Eye (tissue), 1 donor: ENCODE results near the gene TDRD9.

Source experiments
- DNase-seq: peaks from one replicate; pipeline ENCODE4 v3.0.0-alpha.2; 2015

The TDRD9 gene

DNA sequence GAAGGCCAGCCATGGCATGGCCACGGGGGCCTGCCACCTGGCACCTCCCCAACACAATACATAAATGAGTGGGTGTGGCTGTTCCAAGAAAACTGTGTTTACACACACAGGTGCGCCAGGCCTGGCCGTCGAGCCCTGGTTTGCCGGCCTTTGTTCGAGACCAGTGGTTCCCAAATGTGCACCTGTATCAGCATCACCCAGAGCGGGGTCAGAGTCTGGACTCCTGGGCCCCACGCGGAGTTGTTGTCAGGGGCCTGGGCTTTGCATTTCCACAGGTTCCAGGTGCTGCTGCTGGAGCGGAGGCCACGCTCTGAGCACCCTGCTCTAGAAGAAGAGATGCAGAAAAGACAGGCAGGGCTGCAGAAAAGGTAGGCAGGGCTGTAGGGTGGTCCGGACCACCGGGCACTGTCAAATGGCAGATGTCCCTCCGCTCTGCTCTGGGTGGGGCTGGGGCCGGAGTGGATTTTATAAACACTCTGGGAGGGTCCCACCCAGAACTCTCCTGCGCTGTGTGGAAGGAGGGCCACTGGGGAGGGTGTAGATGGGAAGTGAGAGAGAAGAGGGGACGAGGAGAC lies 153.1 kb downstream of the TDRD9 start:
- DNase-seq, result no peak

DNA sequence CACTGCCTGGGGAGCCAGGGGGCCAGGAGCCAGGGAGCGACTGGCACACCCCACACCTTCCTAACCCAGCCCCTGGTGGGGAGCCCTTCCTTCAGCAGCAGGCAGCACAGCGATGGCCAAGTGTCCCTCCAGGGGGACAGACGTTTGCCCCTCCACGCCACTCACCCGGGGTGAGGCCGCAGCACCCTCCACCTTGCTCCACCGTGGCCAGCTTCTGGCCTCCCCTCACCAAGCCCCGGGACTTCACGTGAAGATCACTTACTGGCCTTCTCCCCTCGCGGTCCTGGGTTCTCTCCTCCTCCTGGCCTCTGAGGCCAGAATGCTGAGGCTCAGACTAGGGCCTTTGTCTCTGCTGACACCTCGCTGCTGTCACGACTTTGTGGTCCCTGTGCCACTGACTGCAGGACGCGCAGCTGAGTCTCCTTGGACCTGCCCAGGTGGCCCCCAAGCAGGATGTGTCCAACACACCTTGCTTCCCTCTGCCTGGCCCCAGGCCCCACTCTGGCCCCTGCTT lies 153.8 kb downstream of the TDRD9 start:
- DNase-seq, result no peak

DNA sequence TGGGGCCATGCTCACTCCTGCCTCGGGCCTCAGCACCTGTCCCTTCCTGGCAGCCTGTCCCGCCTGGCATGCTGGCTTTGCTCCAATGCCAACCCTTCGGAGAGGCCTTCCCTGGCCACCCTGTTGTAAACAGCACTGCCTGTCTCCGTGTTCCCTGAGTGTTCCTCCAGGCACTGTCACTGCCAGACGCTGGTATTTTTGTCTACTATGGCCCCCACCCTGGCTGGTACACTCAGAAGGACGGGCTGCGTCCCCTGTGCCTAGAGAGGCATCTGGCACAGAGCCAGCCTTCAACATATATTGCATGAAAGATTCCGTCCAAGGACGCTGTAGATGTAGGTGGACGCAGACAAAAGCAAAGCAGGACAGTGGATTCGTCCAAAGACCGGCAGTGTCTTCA lies 154.6 kb downstream of the TDRD9 start:
- DNase-seq, result no peak

DNA sequence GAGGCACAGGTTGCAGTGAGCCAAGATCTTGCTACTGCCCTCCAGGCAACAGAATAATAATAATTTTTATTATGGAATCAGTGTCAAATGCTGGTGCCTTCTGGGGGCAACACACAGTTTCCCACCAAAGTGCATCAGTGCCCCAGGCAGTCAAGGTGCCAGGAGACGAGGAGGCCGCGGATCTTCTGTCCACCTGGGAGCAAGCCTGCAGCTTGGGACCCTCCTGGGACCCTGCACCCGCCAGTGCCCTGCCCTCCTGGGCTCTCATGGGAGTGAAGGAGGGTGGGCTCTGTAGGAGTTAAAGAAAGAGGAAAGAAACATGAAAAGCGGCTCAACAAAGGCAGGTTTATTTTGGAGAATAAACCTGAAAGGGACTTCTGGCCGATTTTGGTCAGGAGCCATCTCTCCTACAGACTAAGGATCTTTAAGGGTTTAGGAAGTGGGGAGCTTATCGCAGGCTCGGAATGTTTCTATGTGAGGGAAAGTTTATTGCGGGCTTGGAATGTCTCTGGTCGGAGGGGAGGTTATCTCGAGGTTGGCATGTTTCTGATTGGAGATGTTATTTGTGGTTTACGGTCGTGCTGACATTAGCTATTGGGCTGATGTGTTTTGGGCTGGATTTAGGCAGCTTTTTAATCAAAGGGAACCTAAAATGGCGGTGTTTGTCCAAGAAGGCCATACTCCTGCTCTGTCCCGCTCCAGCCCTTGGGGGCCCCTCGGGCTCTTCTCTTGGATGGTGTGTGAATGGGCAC lies 156.2 kb downstream of the TDRD9 start:
- peak; percentile 15 for DNase-seq

DNA sequence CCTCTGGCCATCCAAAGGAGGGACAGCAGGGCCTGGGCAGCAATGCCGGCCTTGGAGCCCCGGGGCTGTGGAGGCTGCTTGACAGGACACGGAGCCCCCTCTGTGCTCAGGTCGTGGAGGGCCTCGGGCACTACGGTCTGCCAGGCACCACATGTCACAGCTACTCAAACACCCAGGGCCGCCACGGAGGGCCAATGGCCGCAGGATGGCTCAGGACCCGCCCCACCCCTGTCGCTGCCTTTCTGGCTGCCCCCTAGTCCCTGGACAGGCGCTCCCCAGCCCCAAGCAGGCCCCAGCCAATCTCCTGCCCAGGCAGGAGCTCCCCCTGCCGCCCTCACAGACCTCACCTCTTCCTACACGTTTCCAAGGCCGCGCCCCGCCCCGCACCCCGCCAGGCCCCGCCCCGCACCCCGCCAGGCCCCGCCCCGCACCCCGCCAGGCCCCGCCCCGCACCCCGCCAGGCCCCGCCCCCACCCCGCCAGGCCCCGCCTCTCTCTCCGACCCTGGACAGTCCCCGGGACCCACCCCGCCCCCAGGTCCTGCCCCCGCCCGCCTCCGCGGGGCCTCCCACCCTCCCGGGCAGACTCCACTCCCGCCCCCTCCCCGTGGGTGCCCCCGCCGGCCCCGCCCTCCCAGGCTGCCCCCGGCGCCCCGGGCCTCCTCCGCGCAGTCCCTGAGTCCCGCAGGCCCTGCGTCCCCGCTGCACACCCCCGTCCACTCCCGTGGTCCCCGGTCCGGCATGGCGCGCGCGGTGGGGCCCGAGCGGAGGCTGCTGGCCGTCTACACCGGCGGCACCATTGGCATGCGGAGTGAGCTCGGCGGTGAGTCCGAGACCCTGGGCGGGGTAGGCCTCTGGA lies 157.0 kb downstream of the TDRD9 start, which contains the start of gene ASPG:
Gene ASPG (plus strand): TSS at position 669 of the 857 bp plus-strand sequence. CDS start 71 bp downstream, at position 740.
- peak; percentile 25 for DNase-seq

DNA sequence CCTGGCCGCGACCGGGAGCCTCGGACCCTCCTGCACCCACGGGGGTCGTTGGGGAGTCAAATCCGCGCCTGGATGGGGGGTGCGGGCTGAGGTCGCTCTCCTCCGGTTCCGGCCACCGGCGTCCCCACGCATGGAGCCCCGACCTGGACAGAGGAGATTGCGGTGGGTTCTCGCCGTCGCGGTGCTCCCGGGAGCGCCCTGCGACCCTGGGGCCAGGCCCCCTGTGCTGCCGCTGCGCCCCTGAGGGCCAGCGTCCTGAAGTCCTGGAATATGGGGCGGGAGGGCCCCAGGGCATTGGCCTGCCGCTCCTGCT lies 157.6 kb downstream of the TDRD9 start:
- DNase-seq, result no peak

DNA sequence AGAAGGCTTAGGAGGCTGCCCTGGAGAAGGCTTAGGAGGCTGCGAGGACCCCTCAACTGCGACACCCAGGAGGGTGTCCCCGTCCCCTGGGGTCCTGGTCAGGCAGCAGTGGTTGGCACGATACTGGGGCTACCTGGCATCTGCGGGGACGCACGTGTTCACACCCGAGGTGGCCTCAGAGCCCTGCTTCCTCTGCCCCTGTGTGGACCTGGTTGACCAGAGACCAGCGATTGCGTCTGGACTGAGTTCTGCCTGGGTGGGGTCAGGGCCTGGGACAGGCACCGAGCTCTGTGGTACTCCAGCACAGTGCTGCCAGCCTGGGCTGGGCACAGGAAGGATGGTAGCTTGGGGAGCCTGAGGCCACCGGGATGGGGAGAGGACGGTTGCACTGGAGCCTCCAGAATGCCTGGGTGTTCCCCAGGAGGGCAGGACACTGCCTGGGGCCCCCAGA lies 158.0 kb downstream of the TDRD9 start:
- no peak for DNase-seq

DNA sequence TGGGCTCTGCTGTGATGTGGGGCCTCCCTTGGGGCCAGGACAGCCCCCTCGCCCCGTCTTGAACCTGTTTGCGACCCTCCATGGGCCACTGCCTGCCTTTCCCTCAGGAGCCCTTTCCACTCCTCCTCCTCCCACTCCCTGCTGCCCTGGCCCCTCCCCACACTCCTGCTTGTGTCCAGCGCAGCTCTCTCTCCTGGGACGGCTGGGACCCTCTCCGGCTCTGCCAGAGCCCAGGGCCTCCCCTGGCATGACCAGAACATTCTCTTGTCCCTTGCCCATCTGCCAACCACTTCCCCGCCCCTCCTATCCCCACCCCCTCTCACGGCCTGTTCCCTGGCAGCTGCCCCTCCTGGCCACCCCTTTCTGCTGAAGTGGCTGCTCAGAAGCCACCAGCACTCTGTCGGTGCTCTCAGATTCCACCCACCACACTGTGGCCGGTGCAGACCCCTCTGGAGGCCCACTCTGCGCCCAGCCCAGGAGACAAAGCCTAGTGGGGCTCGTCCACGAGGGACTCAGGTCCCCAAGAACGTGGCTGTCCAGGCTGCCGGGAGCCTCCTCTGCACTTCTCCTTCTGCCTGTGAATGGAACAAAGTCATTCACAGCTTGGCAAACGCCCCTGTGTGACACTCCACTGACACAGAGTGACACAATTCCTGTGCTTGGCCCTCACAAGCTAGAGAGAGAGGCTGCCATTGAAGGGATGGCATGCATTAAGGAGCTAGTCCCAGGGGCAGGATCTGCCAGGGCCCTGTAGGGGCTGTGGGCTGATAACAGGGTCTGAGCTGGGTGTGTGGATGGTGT lies 158.6 kb downstream of the TDRD9 start:
- DNase-seq, result no peak

DNA sequence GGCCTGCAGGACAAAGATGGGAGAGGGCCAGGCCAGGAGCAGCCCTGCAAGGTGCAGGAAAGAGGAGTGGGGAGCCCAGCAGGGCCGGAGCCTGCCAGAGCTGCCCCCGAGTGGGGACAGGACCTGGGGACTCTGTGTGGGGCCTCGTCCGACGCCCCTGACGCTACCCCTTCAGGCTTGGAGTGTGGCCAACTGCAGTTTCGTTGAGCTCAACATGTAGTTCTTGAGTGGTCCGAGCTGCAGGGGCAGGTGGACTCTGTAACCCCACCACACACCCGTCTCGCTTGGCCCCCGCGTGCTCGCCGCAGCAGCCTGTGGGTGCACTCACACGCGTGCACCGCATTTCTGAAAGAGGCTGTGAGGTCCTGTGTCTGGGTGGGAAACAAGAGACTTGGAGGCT lies 159.2 kb downstream of the TDRD9 start:
- DNase-seq, result no peak

DNA sequence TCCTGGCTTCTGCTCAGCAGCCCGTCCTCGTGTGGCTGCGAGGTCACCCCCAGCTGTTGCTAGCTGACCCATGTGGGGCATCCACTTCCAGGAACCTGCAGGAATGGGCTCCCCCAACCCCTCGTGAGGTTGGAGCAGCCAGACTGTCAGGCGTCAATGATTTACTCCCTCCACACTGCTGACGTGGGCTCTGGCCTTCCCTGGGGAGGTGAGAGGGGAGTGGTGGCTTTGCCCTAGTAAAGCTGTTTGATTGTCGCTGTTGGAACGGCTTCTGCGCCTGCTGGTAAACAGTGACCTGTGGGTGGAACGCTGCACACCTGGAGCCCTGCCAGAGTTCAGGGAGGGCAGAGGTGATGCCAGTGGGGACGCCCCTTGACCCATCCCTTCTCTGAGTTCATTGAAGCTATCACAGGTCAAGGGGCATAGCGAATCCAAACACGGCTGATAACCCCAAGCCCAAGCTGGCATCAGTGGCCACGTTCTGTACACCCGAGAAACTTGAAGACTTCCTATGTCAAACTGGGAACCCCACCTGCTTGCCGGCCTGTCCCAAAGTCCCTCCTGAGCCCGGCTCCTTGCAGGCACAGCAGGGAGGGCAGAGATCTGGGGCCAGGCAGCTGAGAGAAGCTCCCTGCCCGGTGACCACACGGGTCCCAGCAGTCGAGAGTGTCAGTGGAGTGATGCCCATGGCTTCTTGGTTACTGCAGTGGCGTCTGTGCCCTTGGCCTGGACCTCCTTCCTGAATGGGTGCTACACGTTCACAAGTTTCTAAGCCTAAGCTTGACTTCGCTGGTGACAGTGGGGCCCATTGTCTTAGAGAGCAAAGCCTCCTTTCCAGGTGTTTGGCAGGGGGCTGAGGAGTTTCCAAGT lies 160.0 kb downstream of the TDRD9 start:
- DNase-seq, result peak; percentile 32

DNA sequence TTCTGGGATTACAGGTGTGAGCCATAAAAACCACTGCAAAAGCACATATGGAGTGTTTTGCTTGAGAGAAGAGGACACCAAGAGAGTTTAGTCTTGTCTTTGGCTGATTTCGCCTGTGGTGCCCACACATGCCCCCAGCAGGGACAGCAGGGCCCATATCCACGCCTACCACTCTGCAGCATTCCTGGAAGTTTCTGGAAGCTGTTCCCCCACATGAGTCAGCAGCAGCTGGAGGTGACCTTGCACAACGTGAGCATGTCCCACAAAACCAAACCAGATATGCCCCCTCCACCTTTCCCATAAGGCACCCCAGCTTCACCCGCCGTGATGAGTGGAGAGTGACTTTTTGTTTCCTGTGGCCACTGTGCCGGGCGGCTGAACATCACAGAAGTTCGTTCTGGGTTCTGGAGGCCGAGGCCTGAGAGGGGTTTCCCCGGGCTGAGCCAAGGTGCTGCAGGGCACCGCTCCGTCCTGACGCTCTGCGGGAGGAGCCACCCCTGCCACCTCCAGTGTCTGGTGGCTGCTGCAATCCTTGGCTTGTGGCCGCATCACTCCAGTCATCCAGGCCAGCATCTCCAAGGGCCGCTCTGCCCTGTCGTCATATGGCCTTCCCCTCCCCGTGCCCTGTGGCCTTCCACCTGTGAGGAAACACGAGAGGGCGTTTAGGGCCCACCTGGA lies 162.0 kb downstream of the TDRD9 start:
- DNase-seq, result no peak

DNA sequence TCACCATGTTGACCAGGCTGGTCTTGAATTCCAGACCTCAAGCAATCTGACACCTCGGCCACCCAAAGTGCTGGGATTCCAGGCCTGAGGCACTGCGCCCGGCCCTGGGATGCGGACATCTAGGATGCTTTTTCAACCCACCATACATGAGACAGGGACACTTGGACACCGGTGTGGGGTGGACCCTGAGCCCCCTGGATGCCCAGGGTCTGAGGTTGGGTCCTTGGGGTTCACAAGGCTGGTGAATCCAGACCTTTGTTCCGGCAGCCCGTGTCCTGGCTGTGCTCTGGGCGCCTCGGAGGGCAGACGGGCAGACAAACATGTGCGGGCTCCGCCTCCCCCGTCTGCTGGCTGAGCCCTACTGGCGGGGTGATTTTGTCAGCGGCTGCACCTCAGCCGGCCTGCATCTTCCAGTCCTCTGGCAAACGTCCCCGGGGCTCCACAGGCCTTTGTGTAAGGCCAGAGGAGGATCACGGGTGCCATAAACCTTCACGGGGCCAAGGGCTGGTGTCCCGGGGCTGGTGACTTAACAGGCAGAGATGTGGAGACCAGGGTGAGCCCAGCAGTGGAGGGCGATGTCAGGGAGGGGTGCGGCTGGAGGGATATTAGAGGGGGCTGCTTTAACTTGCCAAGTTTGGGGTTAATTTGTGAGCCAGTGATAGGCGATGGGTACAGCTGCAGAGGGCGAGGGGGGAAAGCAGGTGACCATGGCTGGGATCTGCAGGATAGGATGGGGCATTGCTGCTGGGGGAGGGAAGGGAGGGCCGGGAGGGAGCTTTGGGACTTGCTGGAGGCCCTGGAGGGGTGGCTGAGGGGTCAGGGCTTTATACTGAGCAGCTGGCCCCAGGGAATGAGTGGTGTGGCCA lies 163.0 kb downstream of the TDRD9 start:
- DNase-seq, result no peak

DNA sequence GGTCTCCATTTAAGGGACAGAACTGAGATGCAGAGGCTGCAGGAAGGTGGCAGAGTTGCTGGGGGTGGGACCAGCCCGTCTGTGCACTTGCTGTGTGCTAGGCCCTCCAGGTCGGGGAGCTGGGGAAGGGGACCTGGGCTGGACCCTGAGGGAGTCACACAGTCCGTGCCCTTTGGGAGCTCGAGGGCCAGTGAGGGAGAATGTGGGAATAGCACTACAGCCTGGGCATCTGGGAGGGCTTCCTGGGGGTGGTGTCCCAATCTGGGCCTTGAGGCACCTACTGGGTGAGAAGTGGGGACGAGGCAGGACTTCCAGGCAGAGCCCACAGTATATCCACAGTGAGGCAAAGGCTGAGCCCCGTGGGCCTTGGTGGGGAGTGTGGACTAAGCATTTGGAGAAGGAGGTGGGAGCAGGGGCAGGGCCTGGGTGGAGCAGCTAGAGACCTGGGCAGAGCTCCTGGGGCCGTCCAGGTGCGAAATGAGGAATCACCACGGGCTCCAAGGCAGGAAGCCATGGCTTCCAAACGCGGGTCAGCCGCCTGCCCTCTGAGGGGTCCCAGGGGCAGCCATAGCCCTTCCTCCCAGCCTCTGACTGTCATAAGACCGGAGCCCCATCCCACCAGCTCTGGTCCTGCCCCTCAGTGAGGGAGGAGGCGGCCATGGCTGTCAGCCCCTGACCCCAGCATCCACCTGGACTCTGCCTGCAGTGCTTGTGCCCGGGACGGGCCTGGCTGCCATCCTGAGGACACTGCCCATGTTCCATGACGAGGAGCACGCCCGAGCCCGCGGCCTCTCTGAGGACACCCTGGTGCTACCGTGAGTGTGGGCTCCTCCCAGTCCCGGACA lies 163.9 kb downstream of the TDRD9 start:
- DNase-seq, result no peak

DNA sequence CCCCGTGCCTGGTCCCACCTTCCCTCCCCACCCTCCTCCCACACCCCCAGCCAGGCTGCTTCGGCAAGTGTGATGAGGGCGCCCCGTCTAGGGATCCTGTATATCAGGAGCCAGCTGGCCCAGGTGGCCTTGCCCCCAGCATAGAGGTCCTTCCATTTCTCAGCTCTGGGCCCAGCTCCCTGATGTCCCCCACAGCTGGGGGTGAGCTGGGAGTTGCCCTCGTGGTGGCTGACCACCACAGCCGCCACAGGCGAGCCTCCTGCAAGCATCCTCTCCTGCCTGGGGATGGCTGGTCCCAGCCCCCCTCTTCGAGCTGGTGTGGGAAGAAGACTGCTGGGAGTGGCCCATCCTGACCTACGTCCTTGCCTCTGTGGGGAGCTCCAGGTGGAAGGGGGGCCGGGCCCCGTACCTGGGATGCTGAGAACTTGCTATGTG lies 164.7 kb downstream of the TDRD9 start:
- DNase-seq, result no peak

DNA sequence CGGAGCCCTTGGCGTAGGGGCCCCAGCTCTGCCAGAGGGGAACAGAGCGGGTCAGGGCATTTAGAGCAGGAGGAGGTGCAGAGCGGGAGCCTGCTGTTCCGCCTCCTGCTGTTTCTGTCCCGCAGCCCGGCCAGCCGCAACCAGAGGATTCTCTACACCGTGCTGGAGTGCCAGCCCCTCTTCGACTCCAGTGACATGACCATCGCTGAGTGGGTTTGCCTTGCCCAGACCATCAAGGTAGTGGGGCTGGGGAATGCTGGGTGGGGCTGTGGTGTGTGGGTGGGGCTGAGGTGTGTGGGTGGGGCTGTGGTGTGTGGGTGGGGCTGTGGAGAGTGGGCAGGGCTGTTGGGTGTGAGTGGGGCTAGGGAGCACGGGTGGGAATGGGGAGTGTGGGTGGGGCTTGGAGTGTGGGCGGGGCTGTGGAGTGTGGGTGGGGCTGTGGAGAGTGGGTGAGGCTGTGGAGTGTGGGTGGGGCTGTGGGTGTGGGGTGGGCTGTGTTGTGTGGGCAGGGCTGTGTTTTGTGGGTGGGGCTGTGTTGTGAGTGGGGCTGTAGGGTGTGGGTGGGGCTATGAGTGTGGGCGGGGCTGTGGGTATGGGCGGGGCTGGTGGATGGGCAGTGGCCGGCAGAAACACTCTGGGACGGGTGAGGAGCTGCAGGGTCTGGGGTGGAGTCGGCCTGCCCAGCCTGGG lies 165.3 kb downstream of the TDRD9 start:
- no peak for DNase-seq

DNA sequence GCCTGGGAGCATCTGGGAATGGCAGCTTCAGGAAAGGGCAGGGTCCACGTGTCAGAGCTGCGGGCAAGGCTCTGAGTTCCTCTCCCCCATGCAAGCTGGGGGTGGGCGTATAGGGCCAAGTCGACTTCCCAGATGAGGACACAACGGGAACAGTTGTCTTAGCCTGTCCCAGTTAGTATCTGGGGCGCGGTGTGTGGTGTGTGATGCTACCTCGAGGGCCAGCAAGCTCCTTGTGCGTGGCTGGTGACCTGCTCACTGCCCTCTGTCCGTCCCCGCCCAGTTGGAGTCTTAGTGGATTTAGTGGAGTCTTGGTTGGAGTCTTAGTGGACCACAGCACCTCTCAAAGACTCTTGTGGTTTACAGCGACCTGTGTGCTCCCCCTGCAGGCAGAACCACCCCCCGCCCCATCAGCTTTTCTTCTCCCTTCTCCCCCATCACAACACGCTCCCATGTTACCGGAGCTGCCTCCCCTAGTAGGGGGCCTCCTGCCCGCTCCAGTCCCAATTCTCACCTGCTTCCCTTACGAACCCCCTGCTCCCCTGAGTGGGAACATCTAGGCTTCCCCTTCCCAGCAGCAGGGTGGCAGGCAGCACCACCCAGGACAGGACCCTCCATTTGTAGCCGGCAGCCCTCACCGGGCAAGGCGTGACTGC lies 165.9 kb downstream of the TDRD9 start:
- DNase-seq, result no peak

DNA sequence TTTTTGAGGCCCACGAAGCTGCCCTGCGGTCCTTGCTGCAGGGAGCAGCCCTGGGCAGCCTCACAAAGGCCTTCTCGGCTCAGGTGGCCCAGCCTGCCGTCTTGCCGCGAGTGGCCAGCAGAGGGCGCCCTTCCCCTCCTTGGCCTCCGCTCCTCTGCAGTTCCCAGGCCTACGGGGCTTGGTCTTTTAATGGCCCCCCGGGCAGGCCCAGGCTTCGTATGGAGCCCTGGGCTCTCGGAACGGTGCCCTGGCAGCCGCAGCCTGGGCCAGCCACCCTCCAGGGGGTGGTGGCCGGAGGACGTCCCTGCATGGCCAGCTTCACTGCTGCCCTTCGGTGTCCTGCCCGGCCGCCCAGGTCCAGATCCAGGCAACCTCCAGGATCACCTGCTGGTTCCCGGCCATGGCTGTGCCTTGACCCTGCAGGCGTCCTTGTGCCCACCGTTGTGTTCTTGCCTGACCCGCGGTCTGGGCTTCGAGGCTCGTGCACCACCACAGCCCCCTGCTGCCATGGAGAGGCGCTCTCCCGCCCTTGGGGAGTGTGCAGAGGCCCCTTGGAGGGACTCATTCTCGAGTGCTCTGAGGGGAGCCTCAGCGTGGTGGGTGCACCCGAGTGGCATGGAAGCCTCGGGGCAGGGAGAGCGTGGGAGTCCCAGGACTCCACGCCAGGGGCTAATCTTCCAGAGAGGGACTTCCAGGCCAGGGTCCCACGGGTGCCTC lies 166.6 kb downstream of the TDRD9 start:
- DNase-seq, result peak; percentile 89
